ENCODE measurements around the gene OPN3. TPM values are rescaled to one million over a fixed set of nuclear protein-coding genes. Genes with fewer than 3 reads are reported as not detected.

Gene OPN3
- total RNA-seq, 1 experiment from 2014 or later: 1.1 TPM

- peaks cover 3% of the 10 kb centered on the region; the same call in 1 of the 2 replicates for H3K27me3 ChIP-seq
- no peak overlapping the region for H3K4me3 ChIP-seq
- no peaks in the 10 kb centered on the region for H3K36me3 ChIP-seq
- no peak for DNase-seq
- no peaks in the 10 kb centered on the region for H3K9me3 ChIP-seq
These were observed 13.8 kb upstream of the OPN3 start for GRCh38 chr1:241654019-241654418.

DNA sequence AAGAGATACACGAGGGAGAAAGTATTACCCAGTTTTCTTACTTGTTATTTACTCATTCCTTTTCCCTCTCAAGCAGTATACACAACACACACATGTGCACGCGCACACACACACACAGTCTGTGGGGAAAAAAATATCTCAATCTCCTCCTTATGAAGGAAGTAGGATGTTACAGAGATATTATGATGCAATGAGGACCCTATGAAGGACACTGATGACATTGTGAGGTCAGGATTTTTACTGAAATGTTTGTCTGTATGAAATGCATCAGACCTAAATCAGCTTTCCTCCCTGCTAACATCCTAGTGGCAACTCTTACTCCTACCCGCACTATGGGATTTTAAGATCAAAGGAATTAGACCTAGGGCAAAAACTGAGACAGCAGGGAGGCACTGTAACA is 11.8 kb upstream of the OPN3 start, which contains the start of gene WDR64:
Gene WDR64, plus strand, starts transcription at position 270 of the 400 bp plus-strand sequence. CDS start 204 bp downstream, outside the sequence.
- no peak for DNase-seq
- H3K27me3 ChIP-seq: peaks cover 3% of the 10 kb centered on the region; the same call in 1 of the 2 replicates
- no peak within 1 kb of the TSS for H3K4me3 ChIP-seq
- no peaks in the 10 kb centered on the region for H3K9me3 ChIP-seq
- H3K36me3 ChIP-seq: no peaks in the 10 kb centered on the region

GRCh38 chr1:241648159-241648558 is 8.0 kb upstream of the OPN3 start:
- no peak for DNase-seq
- no peak overlapping the region for H3K4me3 ChIP-seq
- H3K27me3 ChIP-seq: peaks cover 3% of the 10 kb centered on the region; the same call in 1 of the 2 replicates
- no peaks in the 10 kb centered on the region for H3K9me3 ChIP-seq
- no peaks in the 10 kb centered on the region for H3K36me3 ChIP-seq

DNA sequence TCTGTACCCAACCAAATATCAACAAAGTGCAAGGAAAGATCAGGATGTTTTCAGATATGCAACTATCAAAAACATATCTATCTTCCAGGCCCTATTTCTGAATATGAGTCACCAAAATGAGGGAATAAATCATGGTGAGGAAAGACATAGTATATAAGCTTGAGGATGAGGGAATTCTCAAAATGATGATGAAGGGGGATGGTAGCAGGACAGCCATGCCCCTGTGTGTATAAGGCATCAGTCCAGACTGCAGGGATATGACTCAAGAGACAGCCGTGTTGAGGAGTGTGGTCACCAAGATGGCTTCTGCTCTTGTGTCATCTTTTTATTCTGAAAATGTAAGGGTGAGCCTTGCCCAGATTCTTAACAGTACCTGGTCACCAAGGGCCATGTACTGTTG is 7.5 kb upstream of the OPN3 start:
- no peak for DNase-seq
- peaks cover 3% of the 10 kb centered on the region; the same call in 1 of the 2 replicates for H3K27me3 ChIP-seq
- H3K36me3 ChIP-seq: no peaks in the 10 kb centered on the region
- H3K9me3 ChIP-seq: no peaks in the 10 kb centered on the region
- H3K4me3 ChIP-seq: no peak overlapping the region

- no peaks in the 10 kb centered on the region for H3K36me3 ChIP-seq
- DNase-seq: no peak
- no peaks in the 10 kb centered on the region for H3K9me3 ChIP-seq
- no peaks in the 10 kb centered on the region; the same call in 1 of the 2 replicates for H3K27me3 ChIP-seq
- no peak overlapping the region for H3K4me3 ChIP-seq
These were observed 6.0 kb upstream of the OPN3 start for GRCh38 chr1:241646201-241646600.

DNA sequence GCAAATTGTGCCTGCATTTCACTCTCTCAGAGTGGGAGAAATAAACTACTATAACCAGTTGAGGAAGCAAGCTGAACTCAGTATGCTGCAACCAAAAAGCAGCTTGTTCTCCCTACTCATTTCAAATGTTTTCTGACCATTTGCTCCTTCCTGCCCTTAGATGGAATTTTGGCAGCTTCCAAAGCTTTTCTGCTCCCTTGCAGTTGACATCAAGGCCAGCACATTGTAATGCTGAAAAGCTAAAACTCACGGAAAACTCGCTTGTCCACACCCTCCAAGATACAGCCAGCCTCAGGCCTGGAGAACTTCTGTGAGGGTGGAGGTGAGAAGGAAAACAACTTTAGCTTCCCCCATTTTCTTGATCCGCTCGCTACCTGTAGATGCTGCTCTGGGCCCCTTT is 5.0 kb upstream of the OPN3 start:
- H3K9me3 ChIP-seq: no peaks in the 10 kb centered on the region
- no peak for DNase-seq
- H3K36me3 ChIP-seq: no peaks in the 10 kb centered on the region
- no peaks in the 10 kb centered on the region; the same call in 1 of the 2 replicates for H3K27me3 ChIP-seq
- H3K4me3 ChIP-seq: no peak overlapping the region

- Histone ChIP-seq H3K4me3 (no peak overlapping the region), H3K27me3 (no peaks in the 10 kb centered on the region), H3K36me3 (no peaks in the 10 kb centered on the region), H3K9me3 (no peaks in the 10 kb centered on the region)
- no peak for DNase-seq
These were observed 4.1 kb upstream of the OPN3 start for GRCh38 chr1:241644259-241644658.

GRCh38 chr1:241642593-241642944 is 2.4 kb upstream of the OPN3 start:
- no peak for DNase-seq
- Histone ChIP-seq H3K4me3 (no peak overlapping the region), H3K9me3 (no peaks in the 10 kb centered on the region), H3K27me3 (no peaks in the 10 kb centered on the region), H3K36me3 (no peaks in the 10 kb centered on the region)

DNA sequence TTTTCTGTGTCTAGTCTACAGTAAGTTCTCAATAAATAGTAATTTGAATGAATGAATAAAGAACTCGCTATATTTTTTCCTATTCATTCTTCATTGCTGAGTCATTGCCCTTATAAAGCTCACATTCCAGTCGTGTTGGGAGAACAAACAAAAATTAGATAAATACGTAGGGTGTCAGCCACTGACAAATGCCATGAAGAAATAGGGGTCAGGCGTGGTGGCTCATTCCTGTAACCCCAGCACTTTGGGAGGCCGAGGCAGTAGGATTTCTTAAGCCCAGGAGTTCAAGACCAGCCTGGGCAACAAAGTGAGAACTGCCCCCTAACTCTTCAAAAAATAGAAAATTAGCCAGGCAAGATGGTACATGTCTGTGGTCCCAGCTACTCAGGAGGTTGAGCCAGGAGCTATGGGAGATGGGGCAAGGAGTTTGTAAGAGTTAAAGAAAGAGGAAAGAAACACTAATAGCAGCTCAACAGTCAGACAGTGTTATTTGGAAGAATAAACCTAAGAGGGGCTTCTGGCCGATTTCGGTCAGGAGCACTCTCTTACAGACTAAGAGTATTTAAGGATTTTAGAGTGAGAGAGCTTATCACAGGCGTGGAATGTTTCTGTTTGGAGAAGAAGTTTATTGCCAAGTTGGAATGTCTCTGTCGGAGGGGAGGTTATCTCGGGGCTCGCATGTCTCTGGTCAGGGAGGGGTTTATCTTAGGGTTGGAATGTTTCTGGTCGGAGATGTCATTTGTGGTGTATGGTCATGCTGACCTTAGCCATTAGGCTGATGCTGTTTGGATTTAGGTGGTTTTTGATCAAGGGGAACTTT is 1.8 kb upstream of the OPN3 start:
- no peak overlapping the region for H3K4me3 ChIP-seq
- no peaks in the 10 kb centered on the region for H3K27me3 ChIP-seq
- no peaks in the 10 kb centered on the region for H3K36me3 ChIP-seq
- no peak for DNase-seq
- H3K9me3 ChIP-seq: no peaks in the 10 kb centered on the region

GRCh38 chr1:241640867-241641622 is 876 bp upstream of the OPN3 start:
- Histone ChIP-seq H3K36me3 (no peaks in the 10 kb centered on the region), H3K4me3 (peak overlapping the region; percentile 47), H3K27me3 (no peaks in the 10 kb centered on the region), H3K9me3 (no peaks in the 10 kb centered on the region)
- no peak for DNase-seq

- DNase-seq: peak; percentile 39
- H3K27me3 ChIP-seq: no peaks in the 10 kb centered on the region
- H3K9me3 ChIP-seq: no peaks in the 10 kb centered on the region
- H3K4me3 ChIP-seq: peak overlapping the region; percentile 83
- 0 out of 2 replicates have a peak, but pooled peaks cover 4% of the 10 kb centered on the region for H3K36me3 ChIP-seq
These were observed 483 bp downstream of the OPN3 start for GRCh38 chr1:241639623-241640148.

- no peak for DNase-seq
- no peaks in the 10 kb centered on the region for H3K9me3 ChIP-seq
- 0 out of 2 replicates have a peak, but pooled peaks cover 4% of the 10 kb centered on the region for H3K36me3 ChIP-seq
- no peaks in the 10 kb centered on the region for H3K27me3 ChIP-seq
- H3K4me3 ChIP-seq: peak overlapping the region; percentile 83
These were observed 1.1 kb downstream of the OPN3 start for GRCh38 chr1:241638909-241639622.

- Histone ChIP-seq H3K36me3 (0 out of 2 replicates have a peak, but pooled peaks cover 4% of the 10 kb centered on the region), H3K9me3 (no peaks in the 10 kb centered on the region), H3K27me3 (no peaks in the 10 kb centered on the region), H3K4me3 (no peak overlapping the region)
- DNase-seq: no peak
These were observed 2.0 kb downstream of the OPN3 start for GRCh38 chr1:241638099-241638682.

DNA sequence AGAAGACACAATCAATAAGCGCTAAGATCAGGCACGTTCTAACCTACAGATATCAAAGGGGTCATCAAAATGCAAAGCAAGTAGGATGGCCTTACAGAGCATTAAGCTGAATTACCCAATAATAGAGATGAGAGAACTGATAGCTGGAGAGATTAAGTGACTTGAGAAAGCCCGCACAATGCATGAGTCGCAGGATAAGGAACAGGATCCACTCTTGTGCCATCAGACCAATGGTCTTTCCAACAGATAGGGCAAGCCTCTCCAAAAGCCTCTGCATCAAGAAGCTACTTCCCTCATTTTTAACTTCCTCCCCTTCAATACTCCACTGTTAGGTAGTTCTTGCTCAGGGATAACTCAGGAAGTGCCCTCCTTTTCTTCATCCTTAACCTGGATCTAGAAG is 2.6 kb downstream of the OPN3 start:
- DNase-seq: no peak
- no peak overlapping the region for H3K4me3 ChIP-seq
- no peaks in the 10 kb centered on the region for H3K9me3 ChIP-seq
- H3K36me3 ChIP-seq: 0 out of 2 replicates have a peak, but pooled peaks cover 4% of the 10 kb centered on the region
- H3K27me3 ChIP-seq: no peaks in the 10 kb centered on the region

- no peak overlapping the region for H3K4me3 ChIP-seq
- H3K9me3 ChIP-seq: no peaks in the 10 kb centered on the region
- no peaks in the 10 kb centered on the region for H3K27me3 ChIP-seq
- DNase-seq: no peak
- 0 out of 2 replicates have a peak, but pooled peaks cover 4% of the 10 kb centered on the region for H3K36me3 ChIP-seq
These were observed 3.1 kb downstream of the OPN3 start for GRCh38 chr1:241637046-241637590.

- no peak for DNase-seq
- Histone ChIP-seq H3K36me3 (0 out of 2 replicates have a peak, but pooled peaks cover 4% of the 10 kb centered on the region), H3K27me3 (no peaks in the 10 kb centered on the region), H3K9me3 (no peaks in the 10 kb centered on the region), H3K4me3 (no peak overlapping the region)
These were observed 3.9 kb downstream of the OPN3 start for GRCh38 chr1:241636291-241636690.
